HG02973 (cell line): Measurements from ENCODE around the gene BRD4.

Source experiments
- ATAC-seq: cut with Tn5 transposase; IDR thresholded peaks from one replicate; pipeline ENCODE4 v1.9.1; 2021; ENCODE audit warnings: moderate library complexity; ENCODE audit not compliant: unreplicated experiment

Gene BRD4

GRCh38 chr19:15291548-15292021, 40.8 kb downstream of the BRD4 start:
- no peak for ATAC-seq

GRCh38 chr19:15291089-15291488, 41.2 kb downstream of the BRD4 start:
- no peak for ATAC-seq

DNA sequence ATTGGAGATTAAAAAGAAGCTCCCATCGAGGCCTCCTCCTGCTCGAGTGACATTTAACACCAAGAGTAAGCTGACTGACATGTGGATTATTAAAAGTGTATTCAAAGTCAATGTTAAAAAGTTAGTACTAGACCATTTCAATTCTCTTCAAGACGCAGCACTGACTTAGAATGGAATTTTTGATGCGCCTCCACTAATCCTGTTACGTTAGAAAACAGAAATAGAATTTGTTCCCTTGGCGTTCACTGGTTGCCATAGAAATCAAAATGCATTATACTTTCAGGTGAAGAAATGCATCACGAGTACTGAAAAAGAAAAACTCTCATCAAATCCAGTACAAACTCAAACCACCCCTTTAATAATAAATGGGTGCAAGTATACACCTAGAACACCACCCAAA, 42.2 kb downstream of the BRD4 start:
- no peak for ATAC-seq

- no peak for ATAC-seq
Measured at GRCh38 chr19:15289673-15290072, 42.7 kb downstream of the BRD4 start.

- no peak for ATAC-seq
Measured at GRCh38 chr19:15288146-15288963, 44.0 kb downstream of the BRD4 start.

DNA sequence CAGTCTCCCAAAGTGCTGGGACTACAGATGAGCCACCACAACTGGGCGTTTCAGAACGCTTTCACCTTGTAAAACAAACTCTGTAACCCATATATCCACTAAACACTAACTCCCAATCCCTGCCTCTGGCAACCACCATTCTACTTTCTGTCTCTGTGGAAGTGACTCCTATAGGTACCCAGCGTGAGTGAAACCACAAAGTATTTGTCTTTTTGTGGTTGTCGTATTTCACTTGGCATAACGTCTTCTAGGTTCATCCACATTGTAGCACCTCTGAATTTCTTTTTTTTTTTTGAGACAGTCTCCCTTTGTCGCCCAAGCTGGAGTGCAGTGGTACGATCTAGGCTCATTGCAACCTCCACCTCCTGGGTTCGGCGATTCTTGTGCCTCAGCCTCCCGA, 44.8 kb downstream of the BRD4 start:
- ATAC-seq = no peak

DNA sequence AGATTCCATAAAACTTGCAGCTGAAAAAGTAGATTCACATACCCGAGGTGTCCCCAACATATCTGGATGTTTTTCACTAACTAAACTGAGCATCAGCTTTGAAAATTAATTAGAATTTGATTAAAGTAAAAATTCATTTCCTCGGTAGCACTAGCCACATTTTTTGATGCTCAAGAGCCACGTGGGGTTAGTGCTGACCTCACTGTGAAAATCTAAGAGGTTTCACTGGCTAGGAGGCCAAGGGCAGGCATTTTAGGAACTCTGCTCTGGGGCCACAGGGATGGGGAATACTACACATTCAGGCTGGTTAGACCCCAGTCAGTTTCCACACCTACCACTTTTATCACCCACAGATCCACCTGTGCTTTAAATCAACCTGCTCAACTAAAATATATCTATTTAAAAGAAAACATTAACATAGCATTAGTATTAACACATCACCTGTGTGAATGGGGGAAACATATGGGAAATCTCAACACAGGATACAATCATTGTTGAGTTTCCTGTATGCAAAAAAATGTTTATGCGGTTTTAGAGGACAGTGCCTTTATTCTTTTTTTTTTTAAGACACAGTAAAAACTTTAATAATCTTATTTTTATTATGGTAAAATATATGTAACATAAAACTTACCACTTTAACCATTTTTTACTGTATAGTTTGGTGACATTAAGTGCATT, 45.5 kb downstream of the BRD4 start:
- no peak for ATAC-seq

GRCh38 chr19:15285896-15286591, 46.3 kb downstream of the BRD4 start:
- peak; percentile 55 for ATAC-seq

- ATAC-seq = no peak
Measured at GRCh38 chr19:15284896-15285295, 47.4 kb downstream of the BRD4 start.

DNA sequence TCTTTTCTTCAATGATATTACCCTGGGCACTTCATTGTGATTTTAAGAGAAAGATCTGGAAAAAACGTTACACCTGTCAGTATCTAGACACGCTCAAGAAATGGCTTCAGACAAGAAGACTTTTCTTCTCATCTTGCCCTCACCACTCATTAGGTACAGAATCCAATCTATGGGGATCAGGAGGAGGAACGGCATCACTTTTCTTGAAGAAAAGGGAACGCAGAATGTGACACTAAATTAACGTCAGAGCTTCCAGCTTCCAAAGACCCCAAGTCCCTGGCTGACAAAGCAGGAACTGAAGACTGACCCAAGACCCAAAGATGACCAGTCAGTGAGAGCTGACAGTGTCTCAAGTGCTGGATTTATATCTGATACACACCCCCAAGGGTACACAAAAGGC, 48.2 kb downstream of the BRD4 start:
- ATAC-seq = no peak

DNA sequence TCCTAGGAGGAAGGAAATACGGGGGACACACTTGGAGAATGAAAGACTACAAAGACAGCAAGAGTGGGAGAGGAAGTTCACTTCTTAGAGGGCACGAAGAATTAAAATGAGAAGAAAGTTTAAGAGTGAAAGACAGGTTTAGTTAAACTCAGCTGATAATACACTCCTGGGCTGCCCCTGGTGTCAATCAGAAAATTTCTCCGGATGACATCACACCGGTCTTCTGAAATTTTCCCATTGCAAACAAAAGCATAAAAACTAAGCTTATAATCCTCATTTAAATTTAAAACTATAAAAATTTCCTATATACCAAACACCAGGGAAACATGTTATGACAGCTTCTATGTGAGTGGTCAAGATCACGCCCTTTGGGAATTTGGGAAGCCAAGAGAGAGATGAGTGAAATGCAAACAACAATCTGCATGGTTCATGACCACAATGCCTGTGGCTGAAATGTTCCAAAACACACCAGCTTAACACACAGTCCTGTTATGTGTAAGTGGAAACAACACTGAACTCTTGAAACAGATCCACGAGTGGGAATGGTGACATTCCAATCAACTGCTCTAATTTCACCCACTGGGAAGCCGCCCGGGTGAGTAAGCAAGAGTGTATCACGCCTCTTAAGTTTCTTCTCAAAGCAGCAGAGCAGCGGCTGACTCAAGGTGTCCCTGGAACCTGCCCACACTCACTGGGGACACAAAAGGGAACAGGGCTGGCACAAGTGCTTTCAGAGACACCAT, 49.0 kb downstream of the BRD4 start:
- ATAC-seq = no peak

- no peak for ATAC-seq
Measured at GRCh38 chr19:15282311-15282705, 50.0 kb downstream of the BRD4 start.

DNA sequence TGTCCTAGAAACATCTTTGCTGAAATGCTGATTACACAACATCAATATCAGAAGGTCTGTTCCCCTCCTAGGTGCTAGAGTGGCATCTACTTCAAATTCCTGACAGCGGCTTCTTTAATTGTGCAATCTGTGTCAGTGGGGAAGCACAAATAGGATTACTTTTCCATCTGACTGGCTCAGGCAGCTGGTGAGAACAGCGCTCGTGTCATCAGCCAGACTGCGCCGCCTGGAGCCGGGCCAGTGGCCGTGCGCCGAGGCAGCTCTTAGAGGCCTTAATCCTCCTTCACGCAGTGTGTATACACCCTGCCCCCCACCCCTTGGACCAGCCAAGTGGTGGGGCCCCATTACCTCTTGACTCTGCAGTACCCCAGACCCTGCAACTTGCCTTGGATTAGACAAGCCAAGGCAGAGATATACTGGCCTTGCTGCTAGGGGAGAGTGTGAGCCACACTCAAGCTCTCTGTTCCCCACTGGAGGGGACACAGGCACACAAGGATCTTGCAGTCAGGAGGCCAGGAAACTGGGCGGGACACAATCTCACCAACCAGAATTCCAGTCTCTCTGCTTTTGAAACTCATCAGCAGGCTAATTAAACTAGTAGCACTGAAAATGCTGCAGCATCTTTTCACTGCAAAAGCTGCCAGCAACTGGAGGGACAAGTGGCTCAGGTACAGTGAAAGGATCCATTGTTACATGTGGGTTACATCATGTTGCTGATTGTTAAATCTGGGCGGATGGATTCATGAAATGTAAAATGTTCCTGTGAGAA, 51.2 kb downstream of the BRD4 start:
- ATAC-seq = no peak

- no peak for ATAC-seq
Measured at GRCh38 chr19:15280048-15280725, 52.2 kb downstream of the BRD4 start.

DNA sequence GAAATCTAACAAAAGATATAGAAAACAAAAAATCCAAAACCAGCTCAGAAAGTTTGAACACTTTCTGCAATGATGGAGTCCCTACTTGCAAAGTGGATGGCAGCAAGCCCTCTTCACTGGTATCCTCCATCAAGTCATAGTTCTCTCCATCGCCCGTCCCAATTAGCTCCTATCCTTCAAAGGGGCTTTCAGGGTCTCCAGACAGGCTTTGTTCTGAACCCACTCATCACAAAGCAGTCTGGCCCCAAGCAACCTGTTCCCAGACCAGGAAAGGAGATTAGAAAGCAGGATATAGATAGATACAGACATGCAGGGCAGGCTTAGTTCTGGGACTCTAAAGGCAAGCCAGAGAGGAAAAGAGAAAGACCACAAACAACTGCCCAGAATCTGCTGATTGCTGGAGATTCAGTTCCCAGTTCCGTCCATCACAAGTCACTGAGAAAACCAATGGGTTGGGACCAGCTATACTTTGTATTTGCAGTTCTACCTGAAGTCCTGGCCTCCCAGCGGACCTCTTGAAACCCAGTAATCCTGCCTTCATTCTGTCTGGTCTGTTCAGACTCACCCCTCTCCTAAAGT, 52.9 kb downstream of the BRD4 start:
- ATAC-seq = no peak

DNA sequence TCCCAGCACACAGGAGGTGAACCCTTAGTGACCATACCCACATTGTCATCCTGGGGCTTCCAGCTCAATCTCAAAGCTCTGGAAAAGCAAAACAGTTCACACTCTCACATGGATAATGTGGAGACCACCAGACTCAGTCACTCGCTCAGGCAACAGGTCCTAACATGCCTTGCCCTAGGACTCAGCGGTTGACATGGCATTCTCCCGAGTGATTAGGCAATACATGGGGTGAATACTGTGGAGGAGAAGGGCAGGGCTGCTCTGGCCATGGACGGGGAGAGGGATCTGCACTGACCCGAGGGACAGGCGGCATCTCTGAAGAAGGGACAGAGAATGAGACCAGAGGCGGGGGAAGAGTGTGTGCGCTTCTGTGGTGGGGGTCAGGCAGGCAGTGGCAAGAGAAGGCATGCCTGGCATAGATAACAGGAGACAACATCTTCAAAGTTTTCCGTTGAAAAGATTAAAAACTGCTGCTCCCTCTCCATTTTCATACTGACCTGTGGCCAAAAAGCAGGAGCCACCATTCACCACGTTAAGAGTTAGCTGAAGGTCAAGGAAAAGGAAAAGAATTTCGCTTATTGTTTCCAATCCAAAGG, 55.6 kb downstream of the BRD4 start:
- ATAC-seq = no peak

GRCh38 chr19:15274477-15274876, 57.9 kb downstream of the BRD4 start:
- ATAC-seq = no peak

- no peak for ATAC-seq
Measured at GRCh38 chr19:15269806-15270205, 62.5 kb downstream of the BRD4 start.

- ATAC-seq = no peak
Measured at GRCh38 chr19:15268928-15269253, 63.4 kb downstream of the BRD4 start.
